ENCODE measurements around the gene FBXO48.

The FBXO48 gene

DNA sequence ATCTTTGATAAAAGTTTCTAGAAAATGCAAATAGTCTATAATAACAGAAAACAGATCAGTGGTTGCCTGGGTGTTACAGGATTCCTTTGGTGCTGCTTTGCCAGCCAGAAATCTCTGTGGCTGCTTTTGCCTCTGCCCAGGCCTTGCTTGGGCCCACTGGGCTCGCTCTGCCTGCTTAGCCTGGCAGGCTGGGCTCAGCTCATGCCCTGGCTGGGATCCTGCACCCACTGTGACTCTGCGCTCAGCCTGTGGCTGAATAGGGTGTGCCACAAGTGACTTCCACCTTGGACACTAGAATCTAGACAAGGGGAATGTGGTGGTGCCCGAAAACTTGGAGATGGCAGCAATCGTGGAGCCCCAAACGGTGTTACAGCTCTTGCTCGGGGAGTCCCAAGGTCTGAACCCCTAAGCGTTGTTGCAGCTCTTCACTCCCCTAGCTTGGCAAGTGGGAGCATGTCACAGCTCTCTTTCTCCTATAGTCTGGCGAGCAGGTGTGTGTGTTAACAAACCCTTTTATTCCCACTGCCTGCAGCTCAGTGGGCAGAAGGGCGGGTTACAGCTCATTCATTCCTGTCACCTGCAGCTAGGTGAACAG is 50.9 kb downstream of the FBXO48 start:
- no peak overlapping the region for H3K4me3 ChIP-seq (ENCODE audit: control insufficient read depth, low read depth, low read length)
- TF ChIP-seq, protein P1, sequence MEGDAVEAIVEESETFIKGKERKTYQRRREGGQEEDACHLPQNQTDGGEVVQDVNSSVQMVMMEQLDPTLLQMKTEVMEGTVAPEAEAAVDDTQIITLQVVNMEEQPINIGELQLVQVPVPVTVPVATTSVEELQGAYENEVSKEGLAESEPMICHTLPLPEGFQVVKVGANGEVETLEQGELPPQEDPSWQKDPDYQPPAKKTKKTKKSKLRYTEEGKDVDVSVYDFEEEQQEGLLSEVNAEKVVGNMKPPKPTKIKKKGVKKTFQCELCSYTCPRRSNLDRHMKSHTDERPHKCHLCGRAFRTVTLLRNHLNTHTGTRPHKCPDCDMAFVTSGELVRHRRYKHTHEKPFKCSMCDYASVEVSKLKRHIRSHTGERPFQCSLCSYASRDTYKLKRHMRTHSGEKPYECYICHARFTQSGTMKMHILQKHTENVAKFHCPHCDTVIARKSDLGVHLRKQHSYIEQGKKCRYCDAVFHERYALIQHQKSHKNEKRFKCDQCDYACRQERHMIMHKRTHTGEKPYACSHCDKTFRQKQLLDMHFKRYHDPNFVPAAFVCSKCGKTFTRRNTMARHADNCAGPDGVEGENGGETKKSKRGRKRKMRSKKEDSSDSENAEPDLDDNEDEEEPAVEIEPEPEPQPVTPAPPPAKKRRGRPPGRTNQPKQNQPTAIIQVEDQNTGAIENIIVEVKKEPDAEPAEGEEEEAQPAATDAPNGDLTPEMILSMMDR (IDR thresholded peaks at IDR 0.05; ENCODE audit: control insufficient read depth, insufficient read depth, low read depth, low read length, missing control alignments), result no peak
- DNase-seq (ENCODE audit: low read depth), result no peak

DNA sequence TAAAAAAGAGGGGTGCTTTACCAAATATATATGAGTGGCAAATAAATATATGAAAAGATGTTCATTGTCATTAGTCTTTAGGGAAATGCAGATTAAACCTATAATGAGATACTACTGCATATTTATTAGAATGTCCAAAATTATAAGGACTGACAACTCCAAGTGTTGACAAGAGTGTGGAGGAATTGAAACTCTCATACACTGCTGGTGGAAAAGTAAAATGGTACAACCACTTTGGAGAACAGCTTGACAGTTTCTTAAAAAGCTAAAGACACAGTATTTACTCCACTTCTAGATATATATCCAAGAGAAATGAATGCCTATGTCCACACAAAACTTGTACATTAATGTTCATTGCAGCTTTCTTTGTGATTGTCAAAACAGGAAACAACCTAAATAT is 51.6 kb downstream of the FBXO48 start:
- no peak overlapping the region for H3K4me3 ChIP-seq (ENCODE audit: control insufficient read depth, low read depth, low read length)
- DNase-seq (ENCODE audit: low read depth), result no peak
- TF ChIP-seq, protein P1 (IDR thresholded peaks at IDR 0.05; ENCODE audit: control insufficient read depth, insufficient read depth, low read depth, low read length, missing control alignments), result no peak

DNA sequence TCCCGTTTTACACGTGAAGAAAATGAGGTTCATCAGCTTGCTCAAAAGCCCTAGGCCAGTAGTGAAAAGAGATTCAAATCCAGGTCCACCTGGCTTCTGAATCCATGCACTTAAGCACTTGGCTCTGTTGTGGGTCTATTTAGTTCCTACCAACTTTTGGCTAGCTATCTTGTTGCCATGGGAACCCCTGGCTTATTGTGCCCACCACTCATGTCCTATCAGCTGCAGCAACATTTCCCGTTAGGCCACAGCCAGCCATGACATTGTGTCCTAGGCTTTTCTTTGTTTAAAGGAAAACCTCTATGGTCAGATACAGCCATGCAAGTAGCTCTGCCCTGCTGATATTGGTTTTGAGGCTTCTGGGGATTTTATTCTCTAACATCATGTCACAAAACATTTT is 52.2 kb downstream of the FBXO48 start:
- no peak overlapping the region for H3K4me3 ChIP-seq (ENCODE audit: control insufficient read depth, low read depth, low read length)
- TF ChIP-seq, protein P1 (IDR thresholded peaks at IDR 0.05; ENCODE audit: control insufficient read depth, insufficient read depth, low read depth, low read length, missing control alignments), result no peak
- DNase-seq (ENCODE audit: low read depth), result no peak

DNA sequence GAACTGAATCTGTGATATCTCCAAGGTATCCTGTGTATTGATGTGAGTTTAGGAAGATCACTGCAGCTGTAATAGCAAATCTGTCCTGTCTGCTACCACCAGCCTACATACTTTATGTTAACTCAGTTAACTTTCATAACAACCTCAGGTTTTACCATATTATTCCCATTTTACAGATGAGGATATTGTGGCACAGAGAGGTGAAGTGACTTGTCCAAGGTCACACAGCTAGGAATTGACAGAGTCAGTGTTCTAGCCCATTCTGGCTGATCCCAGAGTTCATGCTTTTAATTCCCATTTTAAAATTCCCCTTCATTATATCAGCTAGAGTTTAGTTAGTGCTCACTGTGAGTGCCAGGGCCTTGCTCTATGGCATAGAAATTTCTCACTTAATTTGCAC is 52.6 kb downstream of the FBXO48 start:
- H3K4me3 ChIP-seq (ENCODE audit: control insufficient read depth, low read depth, low read length), result no peak overlapping the region
- TF ChIP-seq, protein P1 (IDR thresholded peaks at IDR 0.05; ENCODE audit: control insufficient read depth, insufficient read depth, low read depth, low read length, missing control alignments), result no peak
- DNase-seq (ENCODE audit: low read depth), result no peak

DNA sequence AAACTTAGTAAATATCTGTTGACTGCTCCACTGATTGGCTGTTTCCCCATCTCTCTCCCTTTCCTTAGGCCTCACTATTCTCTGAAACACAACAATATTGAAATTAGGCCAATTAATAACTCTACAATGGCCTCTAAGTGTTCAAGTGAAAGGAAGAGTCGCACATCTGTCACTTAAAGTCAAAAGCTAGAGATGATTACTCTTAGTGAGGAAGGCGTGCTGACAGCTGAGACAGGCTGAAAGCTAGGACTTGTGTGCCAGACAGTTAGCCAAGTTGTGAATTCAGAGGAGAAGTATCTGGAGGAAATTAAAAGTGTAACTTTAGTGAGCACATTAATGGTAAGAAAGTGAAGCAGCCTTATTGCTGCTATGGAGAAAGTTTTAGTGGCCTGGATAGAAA is 53.6 kb downstream of the FBXO48 start:
- no peak overlapping the region for H3K4me3 ChIP-seq (ENCODE audit: control insufficient read depth, low read depth, low read length)
- TF ChIP-seq, protein P1 (IDR thresholded peaks at IDR 0.05; ENCODE audit: control insufficient read depth, insufficient read depth, low read depth, low read length, missing control alignments), result no peak
- no peak for DNase-seq (ENCODE audit: low read depth)

DNA sequence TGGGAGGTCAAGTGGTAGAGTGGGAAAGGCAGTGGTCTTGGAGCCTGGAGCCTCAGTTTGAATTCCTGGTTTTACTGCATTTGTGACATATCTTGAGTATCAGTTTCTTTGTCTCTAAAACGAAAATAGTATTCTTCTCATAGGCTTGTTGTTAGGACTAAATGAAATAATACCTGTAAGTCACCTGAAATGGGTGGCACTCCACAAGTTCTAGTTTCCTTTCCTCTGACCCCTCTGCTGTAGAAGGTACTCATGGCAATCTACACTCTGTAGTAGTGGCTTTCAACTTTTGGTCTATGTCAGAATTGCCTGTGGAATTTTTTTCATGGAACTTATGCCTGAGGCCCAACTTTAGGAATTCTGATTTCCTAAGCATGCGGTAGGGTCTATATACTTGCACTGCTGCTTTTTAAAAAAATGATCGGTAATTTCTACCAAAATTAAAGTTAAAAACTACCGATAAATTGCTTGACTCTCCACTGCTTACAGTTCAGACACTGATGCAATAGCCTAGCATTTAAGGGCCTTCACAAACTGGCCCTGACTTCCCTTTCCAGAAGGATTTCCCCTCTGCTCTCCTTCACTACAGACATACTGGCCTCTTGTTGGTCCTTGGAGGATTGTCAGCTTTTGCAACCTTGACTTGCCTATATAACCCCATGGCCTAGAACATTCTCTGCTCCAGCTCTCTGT is 54.8 kb downstream of the FBXO48 start:
- no peak for DNase-seq (ENCODE audit: low read depth)
- no peak overlapping the region for H3K4me3 ChIP-seq (ENCODE audit: control insufficient read depth, low read depth, low read length)
- TF ChIP-seq, protein P1 (IDR thresholded peaks at IDR 0.05; ENCODE audit: control insufficient read depth, insufficient read depth, low read depth, low read length, missing control alignments), result no peak
